GM12872 (cell line): Measurements from ENCODE around the gene MED13L.
A peak's percentile ranks its signal among the peaks of the same experiment; 100 is the strongest.

Source experiments
- TF ChIP-seq, protein P1 (sequence below): IDR thresholded peaks from 3 replicates; pipeline ENCODE4 v1.5.1; 2011; ENCODE audit warnings: low read depth, mild to moderate bottlenecking, low read length, moderate library complexity; ENCODE audit not compliant: insufficient read depth

Gene MED13L

DNA sequence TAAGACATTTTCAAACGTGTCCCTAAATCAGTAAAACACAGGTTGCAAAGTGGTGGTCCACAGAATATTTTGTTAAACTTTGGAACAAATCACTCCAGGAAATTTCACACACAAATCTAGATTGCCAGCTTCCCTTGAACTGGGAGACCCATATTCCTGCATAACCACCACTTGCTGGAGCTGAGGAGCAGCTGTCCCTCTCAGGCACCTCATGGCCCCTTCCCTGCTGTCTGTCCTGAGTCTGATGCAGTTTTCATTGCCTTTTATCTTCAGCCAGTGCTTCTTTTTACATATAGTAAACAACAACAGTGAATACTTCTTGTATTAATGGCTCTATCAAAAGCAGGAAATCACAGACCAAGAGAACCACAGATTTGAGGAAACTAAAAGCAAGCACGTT, 289.3 kb downstream of the MED13L start:
- TF ChIP-seq, protein P1, sequence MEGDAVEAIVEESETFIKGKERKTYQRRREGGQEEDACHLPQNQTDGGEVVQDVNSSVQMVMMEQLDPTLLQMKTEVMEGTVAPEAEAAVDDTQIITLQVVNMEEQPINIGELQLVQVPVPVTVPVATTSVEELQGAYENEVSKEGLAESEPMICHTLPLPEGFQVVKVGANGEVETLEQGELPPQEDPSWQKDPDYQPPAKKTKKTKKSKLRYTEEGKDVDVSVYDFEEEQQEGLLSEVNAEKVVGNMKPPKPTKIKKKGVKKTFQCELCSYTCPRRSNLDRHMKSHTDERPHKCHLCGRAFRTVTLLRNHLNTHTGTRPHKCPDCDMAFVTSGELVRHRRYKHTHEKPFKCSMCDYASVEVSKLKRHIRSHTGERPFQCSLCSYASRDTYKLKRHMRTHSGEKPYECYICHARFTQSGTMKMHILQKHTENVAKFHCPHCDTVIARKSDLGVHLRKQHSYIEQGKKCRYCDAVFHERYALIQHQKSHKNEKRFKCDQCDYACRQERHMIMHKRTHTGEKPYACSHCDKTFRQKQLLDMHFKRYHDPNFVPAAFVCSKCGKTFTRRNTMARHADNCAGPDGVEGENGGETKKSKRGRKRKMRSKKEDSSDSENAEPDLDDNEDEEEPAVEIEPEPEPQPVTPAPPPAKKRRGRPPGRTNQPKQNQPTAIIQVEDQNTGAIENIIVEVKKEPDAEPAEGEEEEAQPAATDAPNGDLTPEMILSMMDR, result no peak

DNA sequence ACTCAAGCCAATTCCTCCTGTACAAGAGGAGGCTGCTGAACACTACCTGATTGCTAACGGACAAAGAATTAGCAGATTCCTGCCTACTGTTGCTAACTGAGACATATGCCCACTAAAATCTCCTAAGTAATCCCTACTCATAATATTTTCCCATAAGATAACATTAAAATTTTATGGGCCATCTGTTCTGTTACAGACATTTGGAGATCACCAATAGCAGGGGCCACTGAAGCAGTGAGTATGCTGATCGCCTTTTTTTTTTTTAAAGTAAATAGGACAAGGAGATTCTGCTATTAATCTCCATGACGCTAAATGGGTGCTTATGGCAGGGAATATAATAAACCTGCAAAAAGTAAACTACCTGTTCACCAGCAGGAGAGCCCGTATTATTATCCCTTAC, 292.9 kb downstream of the MED13L start:
- TF ChIP-seq, protein P1, result no peak

DNA sequence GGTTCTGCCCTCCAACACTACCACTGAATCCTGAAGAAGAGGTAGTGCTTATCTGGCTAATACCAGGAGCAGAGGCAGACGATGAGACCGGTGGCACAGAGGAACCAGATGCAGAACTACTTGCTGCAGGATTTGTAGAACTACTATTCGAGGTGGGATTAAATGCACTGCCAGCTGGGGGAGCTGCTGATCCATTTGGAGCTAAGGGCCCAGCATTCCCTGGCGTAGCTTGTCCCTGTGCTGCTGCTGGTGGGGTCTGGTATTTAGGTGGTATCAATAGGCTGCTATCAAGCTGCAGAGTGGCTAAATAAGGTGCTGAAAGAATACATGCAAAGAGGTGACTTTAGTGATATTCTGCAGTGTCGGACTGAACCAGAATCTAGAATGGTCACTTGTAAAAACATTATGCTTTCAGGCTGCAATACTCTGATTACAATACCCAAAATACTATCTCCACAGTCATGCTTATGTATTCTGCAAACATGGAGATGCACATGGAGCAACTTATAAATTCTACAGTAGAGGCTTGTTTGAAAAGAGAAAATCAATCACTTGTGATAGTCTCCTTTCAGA, 294.2 kb downstream of the MED13L start:
- TF ChIP-seq, protein P1, result peak; percentile 43

DNA sequence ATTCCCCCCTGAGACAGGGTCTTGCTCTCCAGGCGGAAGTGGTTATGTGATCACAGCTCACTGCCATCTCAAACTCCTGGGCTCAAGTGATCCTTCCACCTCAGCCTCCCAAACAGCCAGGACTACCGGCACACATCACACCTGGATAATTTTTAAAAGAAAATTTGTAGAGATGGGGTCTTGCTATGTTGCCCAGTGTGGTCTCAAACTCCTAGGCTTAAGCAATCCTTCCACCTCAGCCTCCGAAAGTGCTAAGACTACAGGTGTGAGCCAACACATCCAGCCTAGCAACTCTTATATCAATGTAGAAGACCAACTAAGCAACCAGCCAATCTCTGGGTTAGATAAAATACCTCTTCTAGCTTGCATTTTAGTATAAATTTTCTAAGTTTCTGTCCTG, 297.2 kb downstream of the MED13L start:
- TF ChIP-seq, protein P1, result no peak

DNA sequence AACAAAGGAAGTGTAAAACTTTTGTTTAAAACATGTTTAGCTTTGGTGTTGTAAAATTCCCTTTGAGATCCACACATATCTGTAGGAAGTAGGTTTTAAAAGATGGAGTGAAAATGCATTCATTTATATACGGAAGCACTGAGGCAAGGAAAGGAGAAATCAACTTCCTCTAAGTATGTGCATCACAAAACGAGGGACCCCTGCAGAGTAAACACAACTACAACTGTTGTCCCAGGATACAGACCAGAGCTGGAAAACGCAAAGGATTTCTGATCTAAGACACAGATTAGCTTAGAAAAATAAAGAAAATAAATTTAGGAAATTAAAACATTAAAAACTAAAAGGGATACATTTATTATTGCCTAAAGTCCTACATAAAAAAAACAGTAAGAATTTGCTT, 297.6 kb downstream of the MED13L start:
- TF ChIP-seq, protein P1, result no peak

DNA sequence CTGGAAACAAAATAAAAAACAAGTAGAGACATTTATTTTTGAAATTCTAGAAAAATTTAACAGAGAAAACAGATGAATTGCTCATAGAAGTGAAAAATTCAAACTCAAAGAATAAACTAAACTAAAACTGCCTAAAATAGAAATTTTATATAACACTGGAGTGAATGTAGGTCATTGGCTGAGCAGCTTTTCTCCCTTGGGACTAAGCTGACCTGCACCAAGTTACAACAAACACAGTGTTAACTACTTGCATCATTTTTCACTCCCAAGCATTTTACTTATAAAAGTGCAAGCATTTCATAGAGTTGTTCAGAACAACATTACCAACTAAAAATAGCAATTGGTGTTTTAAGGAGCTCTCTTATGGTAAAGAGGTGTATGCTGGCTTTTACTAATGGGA, 298.1 kb downstream of the MED13L start:
- TF ChIP-seq, protein P1, result no peak

DNA sequence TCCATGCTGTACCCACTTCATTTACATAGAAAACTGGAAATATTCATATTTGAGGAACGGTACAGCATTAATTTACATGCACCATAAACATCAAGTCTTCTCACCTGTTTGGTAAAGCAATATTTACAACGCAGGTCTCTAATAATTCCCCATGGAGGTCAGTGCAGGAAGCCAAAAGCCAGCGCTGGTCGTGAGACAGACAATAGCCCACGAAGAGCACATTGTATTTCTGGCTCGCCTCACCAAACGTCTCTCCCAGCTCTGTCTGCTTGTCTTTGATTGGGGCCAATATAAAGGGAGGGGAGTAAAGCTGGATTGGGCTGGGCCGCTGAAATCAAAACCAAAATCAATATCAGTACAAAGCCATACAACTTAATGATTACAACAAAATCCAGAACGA, 302.1 kb downstream of the MED13L start:
- TF ChIP-seq, protein P1, result no peak
